Kasumi-1 (cell line): ENCODE results near the gene BTBD9.

Source experiments
- DNase-seq, 2 experiments: peaks; one replicate each; lab custom pipeline; 2025; lab: John Stamatoyannopoulos, UW

Gene BTBD9

GRCh38 chr6:38593998-38594665 is 45.6 kb downstream of the BTBD9 start:
- DNase-seq = no peak

- DNase-seq = no peak
Measured at GRCh38 chr6:38593409-38593808, 46.3 kb downstream of the BTBD9 start.

GRCh38 chr6:38591439-38591838 is 48.3 kb downstream of the BTBD9 start:
- no peak for DNase-seq

- DNase-seq = no peak
Measured at GRCh38 chr6:38589367-38589720, 50.4 kb downstream of the BTBD9 start.

GRCh38 chr6:38588631-38589366 is 50.9 kb downstream of the BTBD9 start:
- DNase-seq = no peak

- DNase-seq = no peak
Measured at GRCh38 chr6:38587766-38588362, 51.9 kb downstream of the BTBD9 start.

- DNase-seq = no peak
Measured at GRCh38 chr6:38586992-38587391, 52.7 kb downstream of the BTBD9 start.

- DNase-seq = no peak
Measured at GRCh38 chr6:38584731-38585130, 55.0 kb downstream of the BTBD9 start.

- no peak for DNase-seq
Measured at GRCh38 chr6:38583523-38583922, 56.2 kb downstream of the BTBD9 start.

GRCh38 chr6:38580030-38580429 is 59.7 kb downstream of the BTBD9 start:
- DNase-seq = no peak

- DNase-seq = no peak
Measured at GRCh38 chr6:38579010-38579628, 60.6 kb downstream of the BTBD9 start.

GRCh38 chr6:38578075-38578474 is 61.7 kb downstream of the BTBD9 start:
- DNase-seq = no peak

- no peak for DNase-seq
Measured at GRCh38 chr6:38577492-38577891, 62.2 kb downstream of the BTBD9 start.

- DNase-seq = no peak
Measured at GRCh38 chr6:38573801-38574395, 65.8 kb downstream of the BTBD9 start.

- no peak for DNase-seq
Measured at GRCh38 chr6:38572186-38572813, 67.4 kb downstream of the BTBD9 start.

- DNase-seq = no peak
Measured at GRCh38 chr6:38571721-38572120, 68.0 kb downstream of the BTBD9 start.

- DNase-seq = peak; percentile 4 to 64
Measured at GRCh38 chr6:38570750-38571149, 69.0 kb downstream of the BTBD9 start.

- DNase-seq = no peak
Measured at GRCh38 chr6:38567436-38567835, 72.3 kb downstream of the BTBD9 start.

GRCh38 chr6:38566295-38567030 is 73.3 kb downstream of the BTBD9 start:
- no peak for DNase-seq

- DNase-seq = no peak
Measured at GRCh38 chr6:38564301-38564700, 75.4 kb downstream of the BTBD9 start.

- DNase-seq = no peak
Measured at GRCh38 chr6:38555606-38556005, 84.1 kb downstream of the BTBD9 start.
